K562 (cell line): Measurements from ENCODE around the gene TBPL2. TPM values are rescaled to one million over a fixed set of nuclear protein-coding genes. Genes with fewer than 3 reads are reported as not detected.
A peak's percentile ranks its signal among the peaks of the same experiment; 100 is the strongest.

ENCODE experiments used
- CBFA2T2 ChIP-seq: fragments of 450-650 bp; conservative IDR thresholded peaks from 2 replicates; pipeline ENCODE4 v1.6.1; 2017; ENCODE audit warnings: mild to moderate bottlenecking
- CBX2 ChIP-seq: fragments of 200-600 bp; sonication (generic); IDR thresholded peaks from one replicate; pipeline ENCODE4 v1.6.1; 2012; ENCODE audit warnings: mild to moderate bottlenecking, low read length, inconsistent platforms; ENCODE audit not compliant: insufficient read depth, poor library complexity, severe bottlenecking
- DLX4 ChIP-seq: fragments of 250-450 bp; sonication (Bioruptor Pico); IDR thresholded peaks from 2 replicates; pipeline ENCODE4 v1.6.1; 2021; ENCODE audit warnings: mild to moderate bottlenecking
- MEIS2 ChIP-seq: fragments of 450-650 bp; IDR thresholded peaks from 2 replicates; pipeline ENCODE4 v1.6.1; 2014; ENCODE audit warnings: mild to moderate bottlenecking; ENCODE audit not compliant: partially characterized antibody
- MYBL2 ChIP-seq, 2 experiments: fragments of 450-650 bp in 1 of 2; sonication (generic) in 1 of 2; formaldehyde crosslinking in 1 of 2; IDR thresholded peaks; 2 replicates each; pipeline versions ENCODE4 v1.6.1 to v1.8.1; 2017 to 2022; ENCODE audit warnings: borderline replicate concordance in 1 of 2, inconsistent platforms in 1 of 2, low read depth in 1 of 2, mild to moderate bottlenecking in 1 of 2, missing genetic modification reagents in 1 of 2, moderate library complexity in 1 of 2
- NR2F6 ChIP-seq: fragments of 450-650 bp; formaldehyde crosslinking; IDR thresholded peaks from 2 replicates; pipeline ENCODE4 v1.4.0; 2020; ENCODE audit warnings: mild to moderate bottlenecking
- PPARD ChIP-seq: fragments of 250-450 bp; sonication (Bioruptor Pico); IDR thresholded peaks from 2 replicates; pipeline ENCODE4 v1.8.0; 2022; ENCODE audit warnings: inconsistent platforms, mild to moderate bottlenecking, moderate library complexity
- YY1 ChIP-seq, 3 experiments: IDR thresholded peaks; 2 replicates each; pipeline ENCODE4 v1.6.1; 2011; ENCODE audit warnings: low read length in 2 of 3, mild to moderate bottlenecking in 2 of 3, moderate library complexity in 2 of 3, borderline replicate concordance in 1 of 3, control low read depth in 1 of 3, low read depth in 1 of 3; ENCODE audit not compliant: insufficient read depth in 3 of 3, insufficient replicate concordance in 2 of 3, control insufficient read depth in 1 of 3, insufficient read length in 1 of 3; ENCODE audit errors: extremely low read depth in 1 of 3
- ZNF695 ChIP-seq: fragments of 450-650 bp; formaldehyde crosslinking; IDR thresholded peaks from 2 replicates; pipeline ENCODE4 v1.4.0; 2020; ENCODE audit warnings: mild to moderate bottlenecking, moderate library complexity
- polyA plus RNA-seq, 8 experiments: library from polyadenylated mRNA; depleted of rRNA in 4 of 8; stranded (reverse) in 5 of 8; unstranded in 3 of 8; fragments of >200 nt; fragmentation: Nextera tagmentation in 2 of 8; fragmentation: Illumina TruSeq in 1 of 8; extraction: Ambion mirVana in 2 of 8; extraction: Trizol in 1 of 8; gene quantifications; 2 replicates each; pipeline versions ENCODE4 v1.2.1 to v1.2.3, GENCODE V29; 2011 to 2014; ENCODE audit warnings: inconsistent platforms in 1 of 8, missing spikeins in 1 of 8
- total RNA-seq, 7 experiments: library from RNA; depleted of rRNA in 6 of 7; stranded (reverse); fragments of >200 nt in 6 of 7; fragmentation: Illumina TruSeq in 2 of 7; extraction: Trizol in 2 of 7; gene quantifications; 2 replicates each; pipeline versions ENCODE4 v1.2.1 to v1.2.3, GENCODE V29; 2011 to 2021; ENCODE audit warnings: low replicate concordance in 1 of 7
- TF ChIP-seq, protein P1 (sequence below): sonication (generic); formaldehyde crosslinking; IDR thresholded peaks from 2 replicates; pipeline ENCODE4 v1.5.0; 2020; ENCODE audit warnings: missing genetic modification reagents
- TF ChIP-seq, protein P2 (sequence below): sonication (generic); formaldehyde crosslinking; IDR thresholded peaks from 2 replicates; pipeline ENCODE4 v1.8.0; 2023; ENCODE audit warnings: missing genetic modification reagents, mild to moderate bottlenecking, borderline replicate concordance

Gene TBPL2
- total and polyA plus RNA-seq, 9 of the 15 experiments (the other 6 are each of a cell fraction or from before 2014, with no cell fraction given), result not detected

GRCh38 chr14:55388160-55388559 lies 52.3 kb downstream of the TBPL2 start (continued):
- TF ChIP-seq CBX2, result no peak
- TF ChIP-seq MYBL2 (IDR thresholded peaks at IDR 0.05; ENCODE audit: low read depth), result no peak
- no peak for TF ChIP-seq MYBL2 (CRISPR knock-in tag; IDR thresholded peaks at IDR 0.05; ENCODE audit: borderline replicate concordance)
- TF ChIP-seq, protein P1, sequence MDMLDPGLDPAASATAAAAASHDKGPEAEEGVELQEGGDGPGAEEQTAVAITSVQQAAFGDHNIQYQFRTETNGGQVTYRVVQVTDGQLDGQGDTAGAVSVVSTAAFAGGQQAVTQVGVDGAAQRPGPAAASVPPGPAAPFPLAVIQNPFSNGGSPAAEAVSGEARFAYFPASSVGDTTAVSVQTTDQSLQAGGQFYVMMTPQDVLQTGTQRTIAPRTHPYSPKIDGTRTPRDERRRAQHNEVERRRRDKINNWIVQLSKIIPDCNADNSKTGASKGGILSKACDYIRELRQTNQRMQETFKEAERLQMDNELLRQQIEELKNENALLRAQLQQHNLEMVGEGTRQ (CRISPR knock-in tag), result no peak
- TF ChIP-seq ZNF695 (CRISPR knock-in tag), result no peak
- TF ChIP-seq DLX4 (CRISPR knock-in tag), result no peak
- TF ChIP-seq, protein P2, sequence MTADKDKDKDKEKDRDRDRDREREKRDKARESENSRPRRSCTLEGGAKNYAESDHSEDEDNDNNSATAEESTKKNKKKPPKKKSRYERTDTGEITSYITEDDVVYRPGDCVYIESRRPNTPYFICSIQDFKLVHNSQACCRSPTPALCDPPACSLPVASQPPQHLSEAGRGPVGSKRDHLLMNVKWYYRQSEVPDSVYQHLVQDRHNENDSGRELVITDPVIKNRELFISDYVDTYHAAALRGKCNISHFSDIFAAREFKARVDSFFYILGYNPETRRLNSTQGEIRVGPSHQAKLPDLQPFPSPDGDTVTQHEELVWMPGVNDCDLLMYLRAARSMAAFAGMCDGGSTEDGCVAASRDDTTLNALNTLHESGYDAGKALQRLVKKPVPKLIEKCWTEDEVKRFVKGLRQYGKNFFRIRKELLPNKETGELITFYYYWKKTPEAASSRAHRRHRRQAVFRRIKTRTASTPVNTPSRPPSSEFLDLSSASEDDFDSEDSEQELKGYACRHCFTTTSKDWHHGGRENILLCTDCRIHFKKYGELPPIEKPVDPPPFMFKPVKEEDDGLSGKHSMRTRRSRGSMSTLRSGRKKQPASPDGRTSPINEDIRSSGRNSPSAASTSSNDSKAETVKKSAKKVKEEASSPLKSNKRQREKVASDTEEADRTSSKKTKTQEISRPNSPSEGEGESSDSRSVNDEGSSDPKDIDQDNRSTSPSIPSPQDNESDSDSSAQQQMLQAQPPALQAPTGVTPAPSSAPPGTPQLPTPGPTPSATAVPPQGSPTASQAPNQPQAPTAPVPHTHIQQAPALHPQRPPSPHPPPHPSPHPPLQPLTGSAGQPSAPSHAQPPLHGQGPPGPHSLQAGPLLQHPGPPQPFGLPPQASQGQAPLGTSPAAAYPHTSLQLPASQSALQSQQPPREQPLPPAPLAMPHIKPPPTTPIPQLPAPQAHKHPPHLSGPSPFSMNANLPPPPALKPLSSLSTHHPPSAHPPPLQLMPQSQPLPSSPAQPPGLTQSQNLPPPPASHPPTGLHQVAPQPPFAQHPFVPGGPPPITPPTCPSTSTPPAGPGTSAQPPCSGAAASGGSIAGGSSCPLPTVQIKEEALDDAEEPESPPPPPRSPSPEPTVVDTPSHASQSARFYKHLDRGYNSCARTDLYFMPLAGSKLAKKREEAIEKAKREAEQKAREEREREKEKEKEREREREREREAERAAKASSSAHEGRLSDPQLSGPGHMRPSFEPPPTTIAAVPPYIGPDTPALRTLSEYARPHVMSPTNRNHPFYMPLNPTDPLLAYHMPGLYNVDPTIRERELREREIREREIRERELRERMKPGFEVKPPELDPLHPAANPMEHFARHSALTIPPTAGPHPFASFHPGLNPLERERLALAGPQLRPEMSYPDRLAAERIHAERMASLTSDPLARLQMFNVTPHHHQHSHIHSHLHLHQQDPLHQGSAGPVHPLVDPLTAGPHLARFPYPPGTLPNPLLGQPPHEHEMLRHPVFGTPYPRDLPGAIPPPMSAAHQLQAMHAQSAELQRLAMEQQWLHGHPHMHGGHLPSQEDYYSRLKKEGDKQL (CRISPR knock-in tag), result no peak
- no peak for TF ChIP-seq YY1 (IDR thresholded peaks at IDR 0.05; ENCODE audit: borderline replicate concordance in 1 of 3, control insufficient read depth in 1 of 3, extremely low read depth in 1 of 3, insufficient read depth in 3 of 3, insufficient read length in 1 of 3, insufficient replicate concordance in 2 of 3, low read depth in 1 of 3, low read length in 2 of 3)
- no peak for TF ChIP-seq NR2F6 (CRISPR knock-in tag)
- peak; percentile 4 for TF ChIP-seq MEIS2
- peak; percentile 58 for TF ChIP-seq CBFA2T2
- TF ChIP-seq PPARD (CRISPR knock-in tag), result no peak
- TF ChIP-seq, all 486 proteins: peak for 9
